Liver (tissue), 9 donors: ENCODE data around the gene MADD. TPM values are rescaled to one million over a fixed set of nuclear protein-coding genes. Genes with fewer than 3 reads are reported as not detected.

Experiments
- DNase-seq: peaks from one replicate; pipeline ENCODE4 v3.0.0-alpha.2; 2017; ENCODE audit warnings: low spot score
- H3K27ac ChIP-seq, 2 donors: one replicate each; pipeline ENCODE4 v1.7.0; 2013; ENCODE audit warnings: inconsistent platforms in 2 of 2, low read length in 2 of 2, control low read depth in 1 of 2, low read depth in 1 of 2, mild to moderate bottlenecking in 1 of 2
- H3K27me3 ChIP-seq, 4 donors: one replicate each; pipeline versions ENCODE4 v1.6.1 to v1.7.0; 2013; ENCODE audit warnings: low read length in 3 of 4, inconsistent platforms in 1 of 4, mild to moderate bottlenecking in 1 of 4, moderate library complexity in 1 of 4; ENCODE audit not compliant: control insufficient read depth in 4 of 4, insufficient read depth in 4 of 4
- H3K36me3 ChIP-seq, 4 donors: one replicate each; pipeline versions ENCODE4 v1.6.1 to v1.7.0; 2013; ENCODE audit warnings: low read length in 3 of 4, mild to moderate bottlenecking in 3 of 4, low read depth in 1 of 4, moderate library complexity in 1 of 4; ENCODE audit not compliant: control insufficient read depth in 4 of 4, insufficient read depth in 3 of 4
- H3K4me1 ChIP-seq, 4 donors: one replicate each; pipeline versions ENCODE4 v1.6.1 to v1.7.0; 2013; ENCODE audit warnings: low read length in 3 of 4, mild to moderate bottlenecking in 3 of 4, moderate library complexity in 1 of 4; ENCODE audit not compliant: control insufficient read depth in 4 of 4, insufficient read depth in 4 of 4
- H3K4me3 ChIP-seq, 3 donors: one replicate each; pipeline versions ENCODE4 v1.6.1 to v1.7.0; 2013; ENCODE audit warnings: low read length in 3 of 3, control low read depth in 1 of 3, low read depth in 1 of 3, mild to moderate bottlenecking in 1 of 3
- H3K9ac ChIP-seq, 2 donors: one replicate each; pipeline ENCODE4 v1.7.0; 2013; ENCODE audit warnings: low read length in 2 of 2, mild to moderate bottlenecking in 2 of 2, moderate library complexity in 2 of 2, control low read depth in 1 of 2, low read depth in 1 of 2
- H3K9me3 ChIP-seq, 4 donors: one replicate each; pipeline versions ENCODE4 v1.6.1 to v1.7.0; 2013; ENCODE audit warnings: low read length in 3 of 4; ENCODE audit not compliant: control insufficient read depth in 4 of 4
- ATF3 ChIP-seq: IDR thresholded peaks from 2 replicates; pipeline ENCODE4 v1.6.1; 2016; ENCODE audit warnings: antibody characterized with exemption
- FOXA2 ChIP-seq: IDR thresholded peaks from 2 replicates; pipeline ENCODE4 v1.6.1; 2016; ENCODE audit warnings: antibody characterized with exemption
- HNF4A ChIP-seq, 2 donors: conservative IDR thresholded peaks; 2 replicates each; pipeline ENCODE4 v1.6.1; 2016; ENCODE audit warnings: antibody characterized with exemption in 2 of 2, mild to moderate bottlenecking in 2 of 2
- HNF4G ChIP-seq: IDR thresholded peaks from 2 replicates; pipeline ENCODE4 v1.6.1; 2016; ENCODE audit warnings: antibody characterized with exemption
- NR2F2 ChIP-seq: IDR thresholded peaks from 2 replicates; pipeline ENCODE4 v1.6.1; 2016; ENCODE audit warnings: antibody characterized with exemption
- RAD21 ChIP-seq, 2 donors: IDR thresholded peaks; 2 replicates each; pipeline ENCODE4 v1.6.1; 2016; ENCODE audit warnings: antibody characterized with exemption in 2 of 2, mild to moderate bottlenecking in 2 of 2
- SP1 ChIP-seq: IDR thresholded peaks from 2 replicates; pipeline ENCODE4 v1.6.1; 2018; ENCODE audit warnings: antibody characterized with exemption, mild to moderate bottlenecking
- TAF1 ChIP-seq: conservative IDR thresholded peaks from 2 replicates; pipeline ENCODE4 v1.6.1; 2016; ENCODE audit warnings: antibody characterized with exemption, mild to moderate bottlenecking
- YY1 ChIP-seq: IDR thresholded peaks from 2 replicates; pipeline ENCODE4 v1.6.1; 2016; ENCODE audit warnings: antibody characterized with exemption, mild to moderate bottlenecking
- ZBTB33 ChIP-seq: IDR thresholded peaks from 2 replicates; pipeline ENCODE4 v1.6.1; 2016; ENCODE audit warnings: antibody characterized with exemption
- WGBS: extraction: QIAGEN DNeasy Blood & Tissue Kit; methylation state at CpG from one replicate; pipeline ENCODE4 v1.1.7; 2013; 5-methylcytosine and 5-hydroxymethylcytosine counted together
- polyA plus RNA-seq, 2 donors: library from polyadenylated mRNA; stranded (reverse) in 1 of 2; unstranded in 1 of 2; fragments of 200-250 nt in 1 of 2; fragments of >200 nt in 1 of 2; fragmentation: Nextera tagmentation in 1 of 2; extraction: Ambion mirVana in 1 of 2; gene quantifications; one replicate each; pipeline versions ENCODE4 v1.2.1 to v1.2.3, GENCODE V29; 2013 to 2015
- total RNA-seq, 2 donors: library from RNA; depleted of rRNA; stranded (reverse); fragments of >200 nt; gene quantifications; one replicate each; pipeline ENCODE4 v1.2.3, GENCODE V29; 2014
- TF ChIP-seq, protein P1 (sequence below): fragments of 150-350 bp; IDR thresholded peaks from 2 replicates; pipeline ENCODE4 v1.5.1; 2017; ENCODE audit warnings: improper control_type of control experiment, low read depth, low read length; ENCODE audit not compliant: missing input control
- TF ChIP-seq, protein P2 (sequence below): IDR thresholded peaks from 2 replicates; pipeline ENCODE4 v1.6.1; 2016; ENCODE audit warnings: antibody characterized with exemption, mild to moderate bottlenecking
- TF ChIP-seq, protein P3 (sequence below): IDR thresholded peaks from 2 replicates; pipeline ENCODE4 v1.6.1; 2016; ENCODE audit warnings: antibody characterized with exemption
- donor health status: healthy.
- donor health status: healthy.
- donor health status: healthy.
- donor health status: healthy.
- donor health status: healthy.

The MADD gene
- total and polyA plus RNA-seq, 4 donors: 9.9 to 20.5 (median 11.1) TPM

GRCh38 chr11:47373876-47374719 is 104.2 kb downstream of the MADD start:
- TF ChIP-seq RAD21 (IDR thresholded peaks at IDR 0.05) (peak; percentile 85 to 89), ATF3 (no peak), TAF1 (no peak), ZBTB33 (no peak)
- TF ChIP-seq, protein P1, sequence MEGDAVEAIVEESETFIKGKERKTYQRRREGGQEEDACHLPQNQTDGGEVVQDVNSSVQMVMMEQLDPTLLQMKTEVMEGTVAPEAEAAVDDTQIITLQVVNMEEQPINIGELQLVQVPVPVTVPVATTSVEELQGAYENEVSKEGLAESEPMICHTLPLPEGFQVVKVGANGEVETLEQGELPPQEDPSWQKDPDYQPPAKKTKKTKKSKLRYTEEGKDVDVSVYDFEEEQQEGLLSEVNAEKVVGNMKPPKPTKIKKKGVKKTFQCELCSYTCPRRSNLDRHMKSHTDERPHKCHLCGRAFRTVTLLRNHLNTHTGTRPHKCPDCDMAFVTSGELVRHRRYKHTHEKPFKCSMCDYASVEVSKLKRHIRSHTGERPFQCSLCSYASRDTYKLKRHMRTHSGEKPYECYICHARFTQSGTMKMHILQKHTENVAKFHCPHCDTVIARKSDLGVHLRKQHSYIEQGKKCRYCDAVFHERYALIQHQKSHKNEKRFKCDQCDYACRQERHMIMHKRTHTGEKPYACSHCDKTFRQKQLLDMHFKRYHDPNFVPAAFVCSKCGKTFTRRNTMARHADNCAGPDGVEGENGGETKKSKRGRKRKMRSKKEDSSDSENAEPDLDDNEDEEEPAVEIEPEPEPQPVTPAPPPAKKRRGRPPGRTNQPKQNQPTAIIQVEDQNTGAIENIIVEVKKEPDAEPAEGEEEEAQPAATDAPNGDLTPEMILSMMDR: peak; percentile 91
- TF ChIP-seq, protein P2, sequence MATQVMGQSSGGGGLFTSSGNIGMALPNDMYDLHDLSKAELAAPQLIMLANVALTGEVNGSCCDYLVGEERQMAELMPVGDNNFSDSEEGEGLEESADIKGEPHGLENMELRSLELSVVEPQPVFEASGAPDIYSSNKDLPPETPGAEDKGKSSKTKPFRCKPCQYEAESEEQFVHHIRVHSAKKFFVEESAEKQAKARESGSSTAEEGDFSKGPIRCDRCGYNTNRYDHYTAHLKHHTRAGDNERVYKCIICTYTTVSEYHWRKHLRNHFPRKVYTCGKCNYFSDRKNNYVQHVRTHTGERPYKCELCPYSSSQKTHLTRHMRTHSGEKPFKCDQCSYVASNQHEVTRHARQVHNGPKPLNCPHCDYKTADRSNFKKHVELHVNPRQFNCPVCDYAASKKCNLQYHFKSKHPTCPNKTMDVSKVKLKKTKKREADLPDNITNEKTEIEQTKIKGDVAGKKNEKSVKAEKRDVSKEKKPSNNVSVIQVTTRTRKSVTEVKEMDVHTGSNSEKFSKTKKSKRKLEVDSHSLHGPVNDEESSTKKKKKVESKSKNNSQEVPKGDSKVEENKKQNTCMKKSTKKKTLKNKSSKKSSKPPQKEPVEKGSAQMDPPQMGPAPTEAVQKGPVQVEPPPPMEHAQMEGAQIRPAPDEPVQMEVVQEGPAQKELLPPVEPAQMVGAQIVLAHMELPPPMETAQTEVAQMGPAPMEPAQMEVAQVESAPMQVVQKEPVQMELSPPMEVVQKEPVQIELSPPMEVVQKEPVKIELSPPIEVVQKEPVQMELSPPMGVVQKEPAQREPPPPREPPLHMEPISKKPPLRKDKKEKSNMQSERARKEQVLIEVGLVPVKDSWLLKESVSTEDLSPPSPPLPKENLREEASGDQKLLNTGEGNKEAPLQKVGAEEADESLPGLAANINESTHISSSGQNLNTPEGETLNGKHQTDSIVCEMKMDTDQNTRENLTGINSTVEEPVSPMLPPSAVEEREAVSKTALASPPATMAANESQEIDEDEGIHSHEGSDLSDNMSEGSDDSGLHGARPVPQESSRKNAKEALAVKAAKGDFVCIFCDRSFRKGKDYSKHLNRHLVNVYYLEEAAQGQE: no peak
- H3K9ac ChIP-seq: no peak overlapping the region
- H3K9me3 ChIP-seq: no peaks in the 10 kb centered on the region
- no peaks in the 10 kb centered on the region for H3K27me3 ChIP-seq
- H3K4me3 ChIP-seq: no peak overlapping the region
- DNase-seq: peak; percentile 86
- 44% methylated on average over 19 of the region's 19 CpGs for WGBS
- H3K27ac ChIP-seq: no peak overlapping the region
- peaks cover 0 to 2% (median 0%) of the 10 kb centered on the region in 4 donors for H3K4me1 ChIP-seq
- H3K36me3 ChIP-seq: no peaks in the 10 kb centered on the region

GRCh38 chr11:47374720-47375019 is 104.7 kb downstream of the MADD start:
- Histone ChIP-seq H3K9me3 (no peaks in the 10 kb centered on the region), H3K27me3 (no peaks in the 10 kb centered on the region), H3K4me3 (no peak overlapping the region), H3K9ac (no peak overlapping the region), H3K36me3 (no peaks in the 10 kb centered on the region), H3K27ac (no peak overlapping the region), H3K4me1 (peaks cover 0 to 2% (median 0%) of the 10 kb centered on the region in 4 donors)
- TF ChIP-seq ZBTB33: no peak
- no peak for TF ChIP-seq RAD21 (IDR thresholded peaks at IDR 0.05)
- TF ChIP-seq SP1: no peak
- TF ChIP-seq TAF1: no peak
- TF ChIP-seq FOXA2: no peak
- no peak for TF ChIP-seq YY1
- no peak for TF ChIP-seq HNF4G
- TF ChIP-seq HNF4A (conservative IDR thresholded peaks at IDR 0.05): no peak
- TF ChIP-seq, protein P3, sequence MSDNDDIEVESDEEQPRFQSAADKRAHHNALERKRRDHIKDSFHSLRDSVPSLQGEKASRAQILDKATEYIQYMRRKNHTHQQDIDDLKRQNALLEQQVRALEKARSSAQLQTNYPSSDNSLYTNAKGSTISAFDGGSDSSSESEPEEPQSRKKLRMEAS: no peak
- TF ChIP-seq NR2F2: no peak
- 85% methylated on average over 5 of the region's 5 CpGs for WGBS
- DNase-seq: no peak
